CD4-positive, alpha-beta memory T cell (primary cell): ENCODE results near the gene LHFPL6. TPM values are rescaled to one million over a fixed set of nuclear protein-coding genes. Genes with fewer than 3 reads are reported as not detected.

Experiments used
- CTCF ChIA-PET: fragments of 350-600 bp; sonication (Branson Sonifier 250); formaldehyde crosslinking; loops from one replicate; lab custom pipeline; 2021; ENCODE audit warnings: inconsistent platforms; ENCODE audit not compliant: partially characterized antibody; lab: Charles Lee
- POLR2A ChIA-PET: fragments of 350-600 bp; sonication (Branson Sonifier 250); formaldehyde crosslinking; loops from one replicate; lab custom pipeline; 2021; ENCODE audit not compliant: partially characterized antibody; lab: Charles Lee
- DNase-seq, 5 donors: peaks; one replicate each; pipeline versions ENCODE4 v3.0.0 to v3.0.0-alpha.2; 2020 to 2022; ENCODE audit warnings: mixed read lengths in 1 of 5
- H3K27ac ChIP-seq: one replicate; pipeline ENCODE4 v1.7.0; 2013; ENCODE audit warnings: low read depth, low read length
- H3K27me3 ChIP-seq: 2 replicates; pipeline ENCODE4 v1.7.0; 2013; ENCODE audit warnings: mild to moderate bottlenecking, low read length, moderate library complexity; ENCODE audit not compliant: insufficient read depth
- H3K36me3 ChIP-seq: 2 replicates; pipeline ENCODE4 v1.7.0; 2013; ENCODE audit warnings: mild to moderate bottlenecking, low read length, moderate library complexity; ENCODE audit not compliant: insufficient read depth
- H3K4me1 ChIP-seq: 2 replicates; pipeline ENCODE4 v1.7.0; 2013; ENCODE audit warnings: mild to moderate bottlenecking, low read length, moderate library complexity; ENCODE audit not compliant: insufficient read depth
- H3K4me3 ChIP-seq, 2 donors: one replicate each; pipeline ENCODE4 v1.7.0; 2013; ENCODE audit warnings: low read length in 2 of 2, mild to moderate bottlenecking in 1 of 2
- H3K9me3 ChIP-seq, 2 donors: one replicate each; pipeline ENCODE4 v1.7.0; 2013; ENCODE audit warnings: low read length in 2 of 2, control low read depth in 1 of 2; ENCODE audit not compliant: control insufficient read depth in 1 of 2
- H3K27ac Mint-ChIP-seq, 7 donors: one replicate each; pipeline ENCODE4 v1.8.0; 2020 to 2021; ENCODE audit warnings: mixed read lengths in 7 of 7, mild to moderate bottlenecking in 6 of 7, inconsistent platforms in 3 of 7, moderate library complexity in 3 of 7
- H3K27me3 Mint-ChIP-seq, 2 donors: one replicate each; pipeline ENCODE4 v1.8.0; 2020 to 2021; ENCODE audit warnings: mixed read lengths in 2 of 2
- H3K36me3 Mint-ChIP-seq, 2 donors: one replicate each; pipeline ENCODE4 v1.8.0; 2020 to 2021; ENCODE audit warnings: mixed read lengths in 2 of 2, inconsistent platforms in 1 of 2, mild to moderate bottlenecking in 1 of 2
- H3K4me1 Mint-ChIP-seq, 4 donors: one replicate each; pipeline ENCODE4 v1.8.0; 2020 to 2021; ENCODE audit warnings: mixed read lengths in 4 of 4, mild to moderate bottlenecking in 1 of 4
- H3K4me3 Mint-ChIP-seq, 8 donors: one replicate each; pipeline ENCODE4 v1.8.0; 2020 to 2021; ENCODE audit warnings: mixed read lengths in 8 of 8, mild to moderate bottlenecking in 7 of 8, moderate library complexity in 6 of 8, inconsistent platforms in 3 of 8
- H3K9me3 Mint-ChIP-seq, 8 donors: one replicate each; pipeline ENCODE4 v1.8.0; 2020 to 2021; ENCODE audit warnings: mixed read lengths in 8 of 8, mild to moderate bottlenecking in 5 of 8, inconsistent platforms in 3 of 8, moderate library complexity in 1 of 8
- intact Hi-C: fragments of 100-400 bp; cut with micrococcal nuclease; formaldehyde crosslinking; loops from one replicate; pipeline ENCODE4 v1.15.1; 2023
- polyA plus RNA-seq, 2 donors: library from polyadenylated mRNA; unstranded; fragments of 300-500 nt; fragmentation: Illumina TruSeq; gene quantifications; one replicate each; pipeline ENCODE4 v1.2.3, GENCODE V29; 2021
- total RNA-seq, 2 experiments: library from RNA; stranded (reverse); gene quantifications; one replicate each; pipeline ENCODE4 v1.2.3, GENCODE V29; 2021

LHFPL6 gene
- total and polyA plus RNA-seq, 4 experiments from 2014 or later, result 0.16 TPM; not detected in 3

- POLR2A ChIA-PET, result no interaction called here
- H3K27ac Mint-ChIP-seq, result peak overlapping the region in 1 of 7 donors; percentile 57
- no peak overlapping the region for H3K27ac ChIP-seq
- H3K36me3 Mint-ChIP-seq, result no peaks in the 10 kb centered on the region
- peaks cover 6 to 16% (median 12%) of the 10 kb centered on the region in 4 donors for H3K4me1 Mint-ChIP-seq
- no peaks in the 10 kb centered on the region for H3K9me3 ChIP-seq
- peaks cover 25 to 30% of the 10 kb centered on the region in 2 donors for H3K27me3 Mint-ChIP-seq
- no peak for DNase-seq
- H3K9me3 Mint-ChIP-seq, result no peaks in the 10 kb centered on the region
- CTCF ChIA-PET, result interaction anchor here (0.8 kb wide), 1 partner anchor 9 kb away, joined by 3 read pairs; no protein-coding TSS in a partner anchor
- no peaks in the 10 kb centered on the region for H3K36me3 ChIP-seq
- peak overlapping the region in 1 of 2 donors; percentile 30 for H3K4me3 ChIP-seq
- peak overlapping the region; percentile 62 to 85 (median 78) for H3K4me3 Mint-ChIP-seq
- intact Hi-C loops, result no loop called here
- peaks cover 13% of the 10 kb centered on the region for H3K27me3 ChIP-seq
- H3K4me1 ChIP-seq, result peaks cover 7% of the 10 kb centered on the region
Measured at GRCh38 chr13:39603424-39603947, 493 bp upstream of the LHFPL6 start.

DNA sequence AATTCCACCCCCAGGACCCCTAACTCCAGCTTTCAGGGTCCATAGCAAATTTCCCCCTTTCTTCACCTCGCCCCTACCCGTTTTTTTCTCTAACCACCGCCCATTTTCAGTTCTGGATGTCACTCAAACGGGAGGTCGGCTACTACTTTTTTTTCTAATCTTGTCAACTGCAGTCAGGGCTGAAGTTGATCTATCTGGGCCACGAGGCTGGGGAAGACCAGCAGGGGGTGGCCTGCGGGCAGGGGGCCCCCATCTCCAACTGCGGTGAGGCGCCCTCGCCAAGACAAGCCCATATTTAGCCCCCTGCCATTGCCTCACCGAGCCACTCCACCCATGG, 748 bp downstream of the LHFPL6 start:
- Mint-ChIP-seq H3K36me3 (no peaks in the 10 kb centered on the region), H3K4me1 (peaks cover 6 to 16% (median 12%) of the 10 kb centered on the region in 4 donors), H3K9me3 (no peaks in the 10 kb centered on the region), H3K27me3 (peaks cover 25 to 30% of the 10 kb centered on the region in 2 donors), H3K4me3 (peak overlapping the region; percentile 46 to 86 (median 68)), H3K27ac (no peak overlapping the region)
- Histone ChIP-seq H3K27ac (no peak overlapping the region), H3K27me3 (peaks cover 13% of the 10 kb centered on the region), H3K9me3 (no peaks in the 10 kb centered on the region), H3K4me1 (peaks cover 7% of the 10 kb centered on the region), H3K4me3 (peak overlapping the region in 1 of 2 donors; percentile 30), H3K36me3 (no peaks in the 10 kb centered on the region)
- CTCF ChIA-PET, result interaction anchor here (2.6 kb wide), 1 partner anchor 10 kb away, joined by 10 read pairs; no protein-coding TSS in a partner anchor
- intact Hi-C loops, result no loop called here
- POLR2A ChIA-PET, result no interaction called here
- no peak for DNase-seq

DNA sequence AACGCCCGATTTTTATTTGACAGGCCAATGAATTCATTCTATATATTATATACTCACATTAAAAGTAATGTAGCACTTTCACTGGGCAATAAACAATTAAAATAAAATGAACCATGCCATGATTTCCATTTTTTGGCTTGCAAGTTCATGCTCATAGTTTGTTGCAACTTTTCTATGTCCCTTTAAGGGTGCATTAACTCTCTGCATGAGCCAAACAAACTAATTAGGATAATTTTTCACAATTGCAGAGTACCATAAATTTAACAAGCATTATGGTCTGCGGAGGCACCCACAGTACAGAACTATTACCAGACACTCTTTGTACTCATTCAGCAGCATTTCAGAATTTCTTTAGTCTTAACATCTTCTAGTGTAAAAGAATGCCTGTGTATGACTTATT, 1.4 kb downstream of the LHFPL6 start:
- Histone ChIP-seq H3K27ac (no peak overlapping the region), H3K4me3 (no peak overlapping the region), H3K4me1 (peaks cover 7% of the 10 kb centered on the region), H3K9me3 (no peaks in the 10 kb centered on the region), H3K36me3 (no peaks in the 10 kb centered on the region), H3K27me3 (peaks cover 13% of the 10 kb centered on the region)
- DNase-seq, result no peak
- intact Hi-C loops, result no loop called here
- ChIA-PET CTCF (interaction anchor here (1.3 to 2.6 kb wide), 2 partner anchors 11 to 15 kb away, joined by 3 to 10 read pairs; no protein-coding TSS in a partner anchor), POLR2A (no interaction called here)
- Mint-ChIP-seq H3K4me3 (peak overlapping the region; percentile 46 to 86 (median 68)), H3K4me1 (peaks cover 6 to 16% (median 12%) of the 10 kb centered on the region in 4 donors), H3K9me3 (no peaks in the 10 kb centered on the region), H3K27ac (no peak overlapping the region), H3K27me3 (peaks cover 25 to 30% of the 10 kb centered on the region in 2 donors), H3K36me3 (no peaks in the 10 kb centered on the region)

GRCh38 chr13:39600766-39601165, 2.2 kb downstream of the LHFPL6 start:
- intact Hi-C loops, result no loop called here
- peak overlapping the region in 3 of 8 donors; percentile 26 to 51 (median 35) for H3K4me3 Mint-ChIP-seq
- POLR2A ChIA-PET, result no interaction called here
- no peaks in the 10 kb centered on the region for H3K36me3 Mint-ChIP-seq
- peaks cover 25 to 30% of the 10 kb centered on the region in 2 donors for H3K27me3 Mint-ChIP-seq
- CTCF ChIA-PET, result interaction anchor here (1.3 to 2.6 kb wide), 2 partner anchors 12 to 15 kb away, joined by 3 to 10 read pairs; no protein-coding TSS in a partner anchor
- H3K27me3 ChIP-seq, result peaks cover 13% of the 10 kb centered on the region
- no peak overlapping the region for H3K27ac Mint-ChIP-seq
- H3K27ac ChIP-seq, result no peak overlapping the region
- no peaks in the 10 kb centered on the region for H3K9me3 Mint-ChIP-seq
- peaks cover 6 to 16% (median 12%) of the 10 kb centered on the region in 4 donors for H3K4me1 Mint-ChIP-seq
- no peaks in the 10 kb centered on the region for H3K9me3 ChIP-seq
- no peak for DNase-seq
- H3K36me3 ChIP-seq, result no peaks in the 10 kb centered on the region
- H3K4me3 ChIP-seq, result no peak overlapping the region
- peaks cover 7% of the 10 kb centered on the region for H3K4me1 ChIP-seq

- intact Hi-C loops, result no loop called here
Measured at GRCh38 chr13:39599842-39600241, 3.2 kb downstream of the LHFPL6 start.

DNA sequence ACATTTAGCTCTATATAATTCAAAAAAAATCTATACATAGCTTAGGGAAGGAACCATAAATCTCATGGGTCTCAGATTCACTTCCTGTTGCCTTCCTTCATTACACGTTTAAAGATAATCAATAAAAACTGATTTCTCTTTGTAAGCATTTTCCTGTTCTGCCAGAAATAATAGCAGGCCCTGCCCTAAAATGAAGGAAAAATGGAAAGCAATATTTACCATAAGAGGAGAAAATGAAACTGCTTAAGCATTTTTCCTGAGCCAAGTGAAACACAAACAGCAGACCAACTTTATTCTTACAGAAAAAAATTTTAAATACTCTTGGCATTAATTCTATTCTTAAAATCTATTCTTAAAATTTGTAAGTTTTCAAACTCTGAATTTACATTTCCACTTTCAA, 4.0 kb downstream of the LHFPL6 start:
- ChIA-PET POLR2A (no interaction called here), CTCF (interaction anchor here (0.9 to 1.3 kb wide), 2 partner anchors 13 to 17 kb away, joined by 3 to 7 read pairs; no protein-coding TSS in a partner anchor)
- DNase-seq, result no peak
- H3K4me1 ChIP-seq, result peaks cover 7% of the 10 kb centered on the region
- no peaks in the 10 kb centered on the region for H3K9me3 ChIP-seq
- Mint-ChIP-seq H3K27me3 (peaks cover 24 to 26% of the 10 kb centered on the region in 2 donors), H3K36me3 (no peaks in the 10 kb centered on the region), H3K27ac (no peak overlapping the region), H3K4me3 (no peak overlapping the region), H3K4me1 (peaks cover 6 to 16% (median 12%) of the 10 kb centered on the region in 4 donors), H3K9me3 (peaks cover 0 to 2% (median 0%) of the 10 kb centered on the region in 8 donors)
- H3K27me3 ChIP-seq, result peaks cover 13% of the 10 kb centered on the region
- no peak overlapping the region for H3K4me3 ChIP-seq
- H3K27ac ChIP-seq, result no peak overlapping the region
- no peaks in the 10 kb centered on the region for H3K36me3 ChIP-seq
- intact Hi-C loops, result no loop called here

More at GRCh38 chr13:39599842-39600241, 3.2 kb downstream of the LHFPL6 start:
- Histone ChIP-seq H3K36me3 (no peaks in the 10 kb centered on the region), H3K27ac (no peak overlapping the region), H3K9me3 (no peaks in the 10 kb centered on the region), H3K4me1 (peaks cover 7% of the 10 kb centered on the region), H3K4me3 (no peak overlapping the region), H3K27me3 (peaks cover 13% of the 10 kb centered on the region)
- ChIA-PET POLR2A (no interaction called here), CTCF (interaction anchor here (2.6 kb wide), 1 partner anchor 13 kb away, joined by 10 read pairs; no protein-coding TSS in a partner anchor)
- H3K4me1 Mint-ChIP-seq, result peaks cover 6 to 16% (median 12%) of the 10 kb centered on the region in 4 donors
- H3K4me3 Mint-ChIP-seq, result no peak overlapping the region
- H3K36me3 Mint-ChIP-seq, result no peaks in the 10 kb centered on the region
- H3K27ac Mint-ChIP-seq, result no peak overlapping the region
- peaks cover 25 to 30% of the 10 kb centered on the region in 2 donors for H3K27me3 Mint-ChIP-seq
- DNase-seq, result no peak
- H3K9me3 Mint-ChIP-seq, result no peaks in the 10 kb centered on the region

DNA sequence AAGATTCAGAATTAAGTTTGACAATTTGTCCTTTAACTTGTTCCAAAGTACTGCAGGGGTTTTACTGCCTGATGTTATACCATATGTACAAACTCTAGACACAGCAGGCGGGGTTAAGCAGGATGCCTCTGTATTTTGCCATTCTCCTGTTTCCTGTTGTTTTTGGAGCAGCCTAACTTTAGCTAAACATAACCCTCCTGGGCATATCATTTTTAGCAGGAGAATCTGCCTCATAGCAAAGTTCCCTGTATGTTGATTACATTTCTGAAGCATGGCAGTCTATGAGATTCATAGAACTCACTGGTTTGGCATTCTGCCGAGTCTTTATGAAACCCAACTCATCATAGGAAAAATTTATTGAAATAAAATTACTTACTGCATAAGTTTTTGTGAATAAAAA, 5.2 kb downstream of the LHFPL6 start:
- Histone ChIP-seq H3K27me3 (peaks cover 13% of the 10 kb centered on the region), H3K4me3 (no peak overlapping the region), H3K36me3 (no peaks in the 10 kb centered on the region), H3K4me1 (peaks cover 7% of the 10 kb centered on the region), H3K9me3 (no peaks in the 10 kb centered on the region), H3K27ac (no peak overlapping the region)
- DNase-seq, result no peak
- intact Hi-C loops, result no loop called here
- CTCF ChIA-PET, result interaction anchor here (1.3 kb wide), 1 partner anchor 14 kb away, joined by 7 read pairs; no protein-coding TSS in a partner anchor
- POLR2A ChIA-PET, result no interaction called here
- Mint-ChIP-seq H3K4me3 (no peak overlapping the region), H3K27me3 (peaks cover 19 to 21% of the 10 kb centered on the region in 2 donors), H3K9me3 (peaks cover 0 to 6% (median 0%) of the 10 kb centered on the region in 8 donors), H3K36me3 (no peaks in the 10 kb centered on the region), H3K4me1 (peaks cover 5 to 8% (median 7%) of the 10 kb centered on the region in 4 donors), H3K27ac (no peak overlapping the region)
